T1000 (cell line): ENCODE measurements around the gene APOBEC3H.

Experiments used
- DNase-seq: peaks from one replicate; lab custom pipeline; 2025; ENCODE audit warnings: mixed read lengths; lab: John Stamatoyannopoulos, UW

The APOBEC3H gene

DNA sequence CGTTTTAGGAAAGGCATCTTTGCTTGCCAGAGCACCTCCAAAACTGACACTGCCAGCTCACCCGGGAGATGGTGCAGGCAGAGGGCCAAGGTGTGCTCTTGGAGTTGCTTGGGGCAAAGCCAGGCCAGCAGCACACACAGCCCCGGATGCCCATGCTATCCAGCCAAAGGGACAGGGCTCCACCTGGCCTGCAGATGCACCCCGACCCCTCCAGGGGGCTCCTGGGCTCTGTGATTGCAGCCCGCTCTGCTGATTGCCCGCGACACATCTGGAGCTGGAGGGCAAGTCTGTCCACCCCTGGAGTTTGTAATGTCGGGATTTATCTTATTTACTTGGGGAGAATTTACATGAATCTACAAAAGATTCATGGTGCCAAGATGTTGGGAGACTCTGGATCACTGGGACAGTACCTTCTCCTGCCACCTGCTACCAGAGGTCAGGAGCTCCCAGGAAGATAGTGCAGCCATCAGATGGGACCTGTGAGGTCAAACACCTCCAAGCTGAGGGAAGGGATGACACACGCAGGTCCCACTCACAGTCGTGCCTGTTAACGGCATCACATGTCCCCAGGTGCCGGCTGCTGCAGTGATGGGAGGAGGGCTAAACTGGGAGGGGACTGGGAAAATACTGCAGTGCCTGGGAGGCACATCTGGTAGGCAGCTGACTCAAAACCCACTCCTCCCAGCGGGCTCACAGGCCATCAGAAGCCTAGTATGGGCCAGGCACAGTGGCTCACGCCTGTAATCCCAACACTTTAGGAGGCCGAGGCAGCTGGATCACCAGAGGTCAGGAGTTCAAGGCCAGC lies 38.2 kb downstream of the APOBEC3H start:
- DNase-seq = no peak

DNA sequence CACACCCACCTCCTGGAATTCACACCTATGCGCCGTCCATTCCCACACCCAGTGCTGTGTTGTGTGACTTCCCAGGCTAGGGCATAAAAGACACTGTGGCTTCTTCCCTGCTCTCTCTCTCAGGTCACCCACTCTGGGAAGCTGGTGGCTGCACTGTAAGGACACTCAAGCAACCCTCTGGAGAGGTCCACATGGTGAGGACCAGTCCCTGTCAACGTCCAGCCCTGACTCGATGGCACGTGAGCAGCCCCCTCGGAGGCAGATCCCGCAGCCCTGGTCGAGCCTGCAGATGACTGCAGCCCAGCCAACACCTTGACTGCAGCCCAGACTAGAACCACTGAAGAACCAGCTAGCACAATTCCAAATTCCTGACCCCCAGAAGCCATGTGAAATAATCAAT lies 39.3 kb downstream of the APOBEC3H start:
- DNase-seq = no peak

DNA sequence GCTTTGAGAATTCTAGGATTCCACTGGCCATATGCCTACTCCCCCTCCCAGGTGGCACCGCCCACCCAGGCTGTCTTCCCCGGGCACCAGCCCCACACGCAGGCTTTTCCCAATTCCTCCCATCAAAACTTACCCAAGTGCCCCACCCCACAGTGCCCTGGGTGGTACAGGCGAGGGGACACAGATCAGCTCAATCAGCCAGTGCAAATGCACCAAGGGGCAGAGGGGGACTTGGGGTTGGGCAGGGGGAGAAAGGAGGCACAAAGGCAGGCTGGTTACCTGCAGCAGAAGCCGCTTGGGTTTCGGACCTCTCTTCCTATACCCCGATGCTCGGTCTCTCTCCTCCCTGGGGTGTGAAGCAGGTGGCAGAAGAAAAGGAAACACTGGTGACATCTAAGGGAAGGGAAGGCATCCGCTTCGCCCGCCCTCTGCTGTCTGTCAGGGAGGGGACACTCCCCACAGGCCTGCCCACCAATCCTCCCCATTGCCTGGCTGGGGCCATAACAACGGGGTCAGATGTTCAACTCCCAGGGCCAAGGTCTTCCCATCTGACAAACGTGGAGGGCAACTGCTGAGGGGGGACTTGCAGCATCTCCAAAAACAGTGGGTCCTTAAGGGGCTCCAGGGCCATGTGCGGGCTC lies 41.4 kb downstream of the APOBEC3H start:
- DNase-seq = no peak

DNA sequence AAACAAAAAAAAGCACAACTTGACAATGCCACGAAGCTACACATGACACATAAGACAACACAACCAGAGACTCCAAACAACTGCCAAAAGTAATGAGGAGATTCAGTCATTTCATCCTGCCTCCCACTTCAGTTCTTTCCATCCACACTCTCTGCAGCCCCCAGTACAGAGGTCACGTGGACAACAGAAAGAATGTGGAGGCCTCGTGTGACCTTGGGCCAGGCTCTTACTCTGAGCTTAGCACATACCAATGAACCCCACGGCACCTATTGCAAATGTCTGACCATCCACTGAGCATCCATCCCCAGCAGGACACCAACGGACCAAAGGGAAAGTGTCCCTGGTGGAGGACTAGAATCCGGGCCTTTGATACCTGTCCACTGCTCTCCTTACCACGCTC lies 42.9 kb downstream of the APOBEC3H start:
- no peak for DNase-seq

DNA sequence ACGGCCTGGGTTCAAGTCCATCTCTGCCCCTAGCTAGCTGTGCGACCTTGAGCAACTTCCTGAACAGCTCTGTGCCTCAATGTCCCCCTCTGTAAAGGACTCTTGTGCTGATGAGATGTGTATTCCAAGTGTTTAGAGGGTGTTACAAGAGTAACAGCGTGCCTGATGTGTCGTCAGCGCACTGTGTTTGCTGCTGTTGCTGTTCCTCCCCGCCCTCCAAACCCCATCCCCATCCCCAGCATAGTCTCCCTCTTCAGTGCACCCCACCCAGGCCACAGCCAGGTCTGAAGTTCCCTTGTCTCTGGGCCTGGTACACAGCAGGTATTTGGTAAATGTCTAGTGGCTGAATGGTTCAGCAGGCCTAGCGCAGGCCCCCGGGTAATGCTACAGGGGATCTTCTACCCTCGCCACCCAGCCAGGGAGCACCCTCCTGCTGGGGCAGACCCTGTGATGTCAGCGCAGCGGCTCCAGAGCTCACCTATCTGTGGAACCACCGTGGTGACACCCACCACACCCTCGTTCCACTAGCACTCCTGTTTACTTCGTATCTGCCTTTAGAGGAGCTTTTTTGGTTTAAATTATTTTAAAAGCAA lies 45.1 kb downstream of the APOBEC3H start:
- no peak for DNase-seq

DNA sequence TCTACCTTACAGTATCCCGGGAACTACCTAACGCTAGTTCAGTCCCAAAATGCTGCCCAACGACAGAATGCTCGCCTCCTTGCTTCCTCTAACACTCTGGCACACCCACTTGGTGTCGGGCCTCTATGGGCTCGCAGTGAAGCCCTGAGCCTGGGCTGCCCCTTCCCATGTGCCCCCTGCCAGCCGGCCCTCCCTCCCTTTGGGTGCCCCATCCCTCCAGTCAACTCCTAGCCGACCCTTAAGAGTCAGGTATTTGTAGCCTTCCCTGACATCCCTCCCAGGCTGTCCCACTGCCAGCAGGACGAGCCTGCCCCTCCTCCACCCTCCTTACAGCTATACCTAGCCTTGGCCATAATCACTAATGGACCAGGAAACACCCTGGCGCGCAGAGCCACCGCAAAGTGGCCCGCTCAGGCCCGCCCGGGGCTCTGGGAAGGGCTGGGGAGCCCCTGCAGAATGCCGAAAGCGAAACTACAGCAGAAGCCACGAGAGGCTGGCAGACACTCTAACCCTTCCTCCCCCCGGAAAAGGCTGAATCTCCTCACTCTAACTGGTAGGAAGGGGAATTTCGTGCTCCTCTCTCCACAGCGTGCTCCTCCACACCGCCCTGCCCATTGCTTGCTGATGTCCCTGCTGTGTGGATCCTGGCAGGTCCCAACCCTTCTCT lies 47.2 kb downstream of the APOBEC3H start:
- no peak for DNase-seq

DNA sequence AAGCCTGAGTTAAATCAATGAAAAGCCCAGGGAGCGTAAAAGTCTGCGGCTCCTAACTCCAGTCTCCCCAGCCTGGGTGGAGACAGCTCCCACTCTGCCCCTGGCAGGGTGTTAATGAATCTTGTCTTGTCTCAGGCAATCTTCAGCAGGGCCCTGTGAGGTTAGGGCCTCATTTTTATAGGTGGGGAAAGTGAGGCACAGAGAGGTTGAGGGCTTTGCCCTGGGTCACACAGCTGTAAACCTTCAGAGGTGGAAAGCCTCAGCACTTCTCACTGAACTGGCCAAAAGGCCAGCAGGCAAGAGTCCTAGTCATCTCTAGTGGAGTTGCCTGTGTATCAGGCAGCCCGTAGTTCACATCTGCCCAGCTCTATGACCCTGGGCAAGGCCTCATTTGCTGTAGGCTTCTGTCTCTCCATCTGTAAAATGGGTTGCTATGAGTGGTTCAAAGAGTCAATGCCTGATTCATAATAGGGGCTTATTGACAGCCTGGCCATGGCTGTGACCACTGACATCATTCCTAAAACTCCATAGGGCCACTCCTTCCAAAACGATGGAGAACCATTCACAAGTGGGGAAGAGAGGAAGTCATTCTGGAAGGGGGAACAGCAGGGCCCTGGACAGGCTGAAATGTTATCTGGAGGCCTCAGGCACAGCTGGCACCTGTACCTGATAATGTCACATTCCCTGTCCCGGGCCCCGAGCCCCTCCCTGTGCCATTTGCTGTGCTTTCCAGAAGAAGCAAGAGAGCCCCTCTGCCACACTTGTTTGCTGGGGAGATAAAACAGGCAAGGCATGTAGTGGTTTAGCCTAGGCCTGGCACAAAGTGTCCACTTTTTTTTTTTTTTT lies 49.4 kb downstream of the APOBEC3H start:
- DNase-seq = no peak

DNA sequence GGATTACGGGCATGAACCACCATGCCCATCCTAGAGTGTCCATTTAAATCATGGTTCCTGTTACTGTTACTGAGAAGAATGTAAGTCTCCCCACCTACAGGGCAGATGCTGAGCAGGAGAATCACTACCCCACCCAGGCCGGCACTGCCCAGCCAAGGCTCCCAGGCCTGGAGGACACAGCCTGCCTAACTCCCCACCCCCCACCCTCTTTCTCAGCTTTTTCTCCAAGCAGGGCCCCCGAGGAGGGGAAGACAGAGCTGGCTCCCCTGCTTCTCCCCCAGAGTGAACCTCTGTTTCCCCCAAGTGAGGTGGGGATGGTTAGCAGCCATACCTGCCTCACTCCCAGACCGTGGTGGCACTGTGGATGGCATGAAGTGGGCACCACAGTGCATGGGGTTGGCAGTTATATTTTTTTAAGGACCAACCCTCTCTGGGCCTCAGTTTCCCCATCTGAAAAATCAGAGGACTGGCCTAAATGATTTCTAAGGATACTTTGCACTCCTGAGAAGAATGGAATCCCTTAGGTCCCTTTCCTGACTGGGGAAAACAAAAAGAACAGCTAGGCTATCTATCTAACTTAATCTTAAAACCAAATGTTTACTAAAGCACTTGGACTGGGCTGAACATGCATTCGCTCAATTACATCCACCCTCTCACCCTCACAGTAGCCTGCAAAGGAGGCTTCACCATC lies 50.4 kb downstream of the APOBEC3H start:
- no peak for DNase-seq

DNA sequence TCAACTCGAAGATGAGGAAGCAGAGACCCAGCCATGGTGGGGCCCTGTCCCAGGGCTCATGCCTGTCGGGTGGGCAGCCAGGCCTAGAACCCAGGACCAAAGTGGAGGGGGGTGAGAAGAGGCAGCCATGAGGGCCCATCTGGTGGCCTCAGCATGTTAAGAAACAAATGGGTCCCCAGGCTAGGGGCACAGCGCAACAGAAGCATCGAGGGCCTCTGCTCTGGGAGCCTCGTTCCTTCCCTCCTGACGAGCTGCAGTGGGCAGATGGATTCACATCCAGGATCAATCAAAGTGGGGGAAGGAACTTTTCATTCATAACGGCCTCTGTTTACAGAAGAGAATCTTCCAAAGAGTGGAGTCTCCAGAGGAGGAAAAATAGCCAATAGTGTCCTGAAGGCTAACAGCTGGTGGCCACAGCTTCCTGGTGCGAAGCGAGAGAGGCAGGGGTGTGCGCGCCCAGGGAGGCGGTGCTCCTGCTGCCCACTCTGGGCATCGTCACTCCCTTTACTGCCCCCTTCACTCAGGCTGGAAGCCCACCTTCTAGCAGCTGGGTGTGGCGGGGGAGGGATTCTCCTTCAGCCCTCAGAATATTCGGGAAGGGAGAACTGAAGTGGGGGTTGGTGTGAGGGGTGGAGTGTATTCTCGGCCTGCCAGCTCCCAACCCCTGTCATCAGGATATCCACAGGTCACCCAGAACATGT lies 51.1 kb downstream of the APOBEC3H start:
- no peak for DNase-seq

DNA sequence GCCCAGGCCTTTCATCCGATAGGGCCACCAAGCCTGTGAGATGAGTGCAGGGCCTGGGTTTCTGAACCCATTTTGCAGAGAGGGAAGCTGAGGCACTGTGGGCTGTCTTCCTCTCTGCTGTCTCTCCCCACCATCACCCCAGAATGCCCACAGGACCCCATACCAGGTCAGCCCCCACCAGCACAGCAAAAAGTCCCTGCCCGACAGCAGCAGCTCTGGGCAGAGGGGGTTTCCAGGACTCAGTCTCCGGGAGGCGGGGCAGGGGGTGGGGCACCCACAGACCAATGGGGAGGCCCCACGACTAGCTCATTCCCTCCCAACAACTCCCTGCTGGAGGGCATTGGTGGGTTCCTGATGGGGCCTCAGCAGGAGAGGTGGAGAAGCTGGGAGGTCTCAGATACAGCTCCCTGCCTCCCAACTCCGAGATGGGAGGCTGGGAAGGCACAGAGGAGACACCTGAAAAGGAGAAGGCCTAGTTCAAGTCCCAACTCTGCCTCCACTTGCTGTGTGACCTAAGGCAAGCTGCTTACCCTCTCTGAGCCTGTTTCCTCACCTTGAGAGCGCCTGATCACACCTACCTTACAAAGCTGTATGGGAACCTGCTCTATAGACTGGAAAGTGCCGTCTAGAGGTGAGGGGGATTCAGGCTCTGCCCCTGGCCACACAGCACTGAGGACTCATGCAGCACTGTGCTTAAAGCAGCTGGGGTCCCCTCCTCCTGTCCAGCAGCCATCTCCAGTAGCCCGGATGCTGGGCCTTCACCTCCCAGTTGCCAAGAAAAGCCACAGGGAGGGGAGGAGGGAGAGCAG lies 51.9 kb downstream of the APOBEC3H start:
- no peak for DNase-seq

DNA sequence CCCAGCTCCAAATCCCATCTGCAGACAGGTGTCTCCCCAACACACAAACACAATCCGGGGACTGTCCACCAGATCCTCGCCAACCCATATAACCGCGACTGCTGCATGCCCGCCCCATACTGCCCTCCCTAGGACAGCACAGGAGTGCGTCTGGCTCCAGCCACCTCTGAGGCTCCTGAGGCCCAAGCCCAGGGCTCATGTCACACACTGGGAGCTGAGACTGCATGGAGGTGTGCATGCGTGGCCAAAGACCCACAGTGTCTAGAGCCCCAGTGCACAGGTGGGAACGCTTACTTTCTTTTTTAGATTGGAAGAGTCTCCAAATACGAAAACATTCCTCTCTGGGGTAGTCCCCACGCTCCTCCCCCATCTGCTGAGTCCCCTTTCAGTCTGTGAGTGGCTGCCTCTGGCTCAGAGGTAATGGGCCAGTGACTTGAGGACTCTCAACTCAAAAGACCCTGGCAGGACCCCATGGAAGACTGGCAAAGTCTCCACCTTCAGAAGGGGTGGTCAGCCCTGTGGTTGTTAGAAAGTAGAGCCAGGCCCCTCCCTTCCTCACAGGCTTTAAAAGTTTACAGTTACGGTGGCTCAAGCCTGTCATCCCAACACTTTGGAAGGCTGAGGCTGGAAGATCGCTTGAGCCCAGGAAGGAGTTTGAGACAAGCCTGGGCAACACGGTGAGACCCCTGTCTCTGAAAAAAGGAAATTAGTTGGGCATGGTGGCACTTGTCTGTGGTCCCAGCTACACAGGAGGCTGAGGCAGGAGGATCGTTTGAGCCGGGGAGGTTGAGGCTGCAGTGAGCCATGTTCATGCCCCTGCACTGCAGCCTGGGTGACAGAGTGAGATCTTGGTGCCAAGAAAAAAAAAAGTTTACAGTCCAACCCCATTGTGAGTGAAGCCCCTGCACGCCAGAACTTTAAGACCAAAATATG lies 53.1 kb downstream of the APOBEC3H start:
- no peak for DNase-seq

DNA sequence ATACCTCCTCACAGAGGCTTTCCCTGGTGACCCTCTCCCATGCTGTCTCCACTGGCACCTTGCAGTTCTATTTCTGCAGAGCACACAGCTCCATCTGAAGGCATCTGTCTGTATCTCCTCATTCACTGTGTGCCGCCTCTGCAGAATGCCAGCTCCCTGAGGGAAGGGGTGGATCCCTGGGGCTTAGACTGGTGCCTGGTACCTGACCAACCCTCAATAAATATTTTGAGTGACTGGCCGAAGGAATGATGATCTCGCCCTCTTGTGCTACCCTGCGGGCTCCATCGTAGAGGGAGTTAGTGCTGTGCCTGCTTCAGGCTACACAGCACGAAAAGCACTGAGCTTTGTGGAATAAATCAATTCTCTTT lies 53.8 kb downstream of the APOBEC3H start:
- no peak for DNase-seq

DNA sequence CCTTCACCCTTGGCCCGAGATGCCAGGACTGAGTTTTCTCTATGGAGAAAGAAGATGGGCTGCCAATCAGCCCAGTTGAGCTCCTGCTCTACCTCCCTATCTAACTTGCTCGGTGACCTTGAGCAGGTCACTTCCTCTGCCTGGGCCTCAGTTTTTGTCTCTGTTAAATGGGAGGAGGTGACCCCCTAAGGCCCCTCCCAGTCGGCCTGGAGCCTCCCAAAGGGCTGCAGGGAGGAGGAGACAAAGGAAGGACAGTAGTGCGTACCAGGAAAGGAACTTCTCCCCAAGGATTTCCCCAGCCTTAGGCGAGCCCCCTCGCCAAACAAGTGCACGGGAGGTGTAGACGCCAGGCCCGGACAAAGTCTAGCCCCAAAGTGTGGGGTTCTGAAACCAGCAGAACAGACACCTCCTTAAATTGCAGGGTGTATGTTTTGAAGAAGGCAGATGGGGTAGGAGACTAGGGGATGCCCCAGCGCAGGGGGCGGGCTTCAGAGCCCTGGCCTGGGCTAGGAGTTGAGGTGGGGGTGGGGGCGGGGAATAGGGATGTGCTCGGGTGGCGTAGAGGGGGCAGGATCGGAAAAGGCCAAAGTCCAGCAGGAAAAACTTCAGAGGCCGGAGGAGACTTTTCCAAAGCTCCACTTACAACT lies 54.4 kb downstream of the APOBEC3H start:
- DNase-seq = no peak

DNA sequence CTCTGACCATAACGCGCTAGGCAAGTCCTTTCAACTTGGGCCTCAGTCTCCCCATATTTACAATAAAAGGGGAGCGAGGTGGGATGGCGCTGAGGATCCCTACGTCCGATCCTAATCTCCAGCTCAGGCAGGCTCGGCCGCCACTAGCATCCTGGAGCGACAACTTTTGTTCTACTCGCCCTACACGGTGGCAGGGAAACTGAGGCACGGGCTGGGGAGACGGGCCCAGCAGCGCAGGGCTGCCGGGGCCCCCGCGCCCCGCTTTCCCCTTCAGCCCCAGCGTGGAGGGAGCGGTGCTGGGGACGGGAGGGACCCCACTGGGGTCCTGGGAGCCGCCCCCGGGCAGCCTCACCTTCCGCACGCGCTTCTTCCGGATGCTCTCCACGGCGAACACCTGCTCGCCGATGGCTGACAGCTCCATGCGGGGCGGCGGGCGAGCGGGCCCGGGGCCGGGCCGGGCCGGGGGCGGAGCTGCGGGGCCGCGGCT lies 55.0 kb downstream of the APOBEC3H start:
- DNase-seq = no peak

DNA sequence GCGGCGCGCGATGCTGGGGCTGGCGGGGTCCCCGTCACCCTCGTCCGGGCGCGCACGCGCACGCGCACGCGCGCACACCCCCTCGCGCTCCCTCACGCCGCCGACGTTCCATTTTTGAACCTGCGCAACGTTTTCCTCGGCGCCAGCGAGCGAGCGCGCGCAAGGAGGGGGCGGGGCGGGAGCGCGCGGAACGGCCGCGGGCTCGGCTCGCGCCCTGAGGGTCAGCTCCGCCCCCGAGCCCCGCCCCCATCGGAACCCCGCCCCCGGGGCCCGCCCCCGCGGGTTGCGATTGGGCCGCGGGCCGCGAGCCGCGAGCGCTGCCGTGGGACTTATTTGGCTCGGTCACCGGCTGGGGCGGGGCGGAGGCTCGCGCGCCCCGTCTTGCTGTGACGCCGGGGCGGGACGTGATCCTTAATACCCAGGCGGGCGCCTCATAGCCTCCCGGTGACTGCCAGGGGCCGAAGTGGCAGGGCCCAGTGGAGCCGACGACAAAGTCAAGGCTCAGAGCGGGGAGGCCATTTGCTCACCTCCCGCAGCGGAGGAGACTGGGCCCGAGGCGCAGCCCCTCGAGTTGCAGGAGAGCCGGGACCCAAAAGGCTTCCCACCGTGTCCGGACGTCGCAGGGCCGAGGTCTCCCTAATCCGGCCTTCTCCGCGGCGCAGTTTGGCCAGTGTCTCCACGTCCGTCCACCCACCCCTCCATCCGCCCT lies 55.6 kb downstream of the APOBEC3H start, which contains the start of gene CBX7:
CBX7 (minus strand) TSS at position 170 of the 709 bp plus-strand sequence. CDS start 236 bp downstream, outside the sequence.
- peak; percentile 81 for DNase-seq

DNA sequence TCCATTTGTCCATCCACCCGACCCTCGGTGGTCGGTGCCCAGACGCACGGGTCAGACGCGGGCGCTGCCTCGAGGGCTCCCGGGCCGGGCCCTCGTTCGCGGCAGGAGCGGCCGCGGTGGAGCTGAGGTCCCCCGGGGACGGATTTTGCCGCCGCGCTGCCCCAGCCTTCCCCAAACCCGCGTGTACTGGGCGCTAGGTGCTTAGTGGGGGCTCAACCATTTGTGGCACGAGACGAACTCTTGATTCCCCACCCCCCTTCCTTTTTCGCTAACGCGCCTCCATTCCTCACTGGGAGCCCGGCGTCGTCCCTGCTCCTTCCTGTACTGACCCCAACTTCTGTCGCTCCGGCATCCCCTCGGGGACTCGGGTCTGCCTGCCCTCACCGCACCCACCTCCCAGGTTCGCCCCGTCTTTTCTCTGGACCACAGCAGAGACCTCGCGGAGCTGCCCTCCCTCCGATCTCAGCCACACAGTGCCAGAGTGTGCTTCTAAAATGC lies 56.2 kb downstream of the APOBEC3H start:
- DNase-seq = no peak
